Right atrium auricular region (tissue), 2 donors: ENCODE measurements around the gene CEACAM16. TPM values are rescaled to one million over a fixed set of nuclear protein-coding genes. Genes with fewer than 3 reads are reported as not detected.
A peak's percentile ranks its signal among the peaks of the same experiment; 100 is the strongest.

Experiments
- DNase-seq: peaks from one replicate; pipeline ENCODE4 v3.0.0-alpha.2; 2019; ENCODE audit warnings: low spot score
- H3K27ac ChIP-seq, 2 donors: fragments of 200-600 bp; sonication (generic); 1 replicate in 1 of 2; 2 replicates in 1 of 2; pipeline ENCODE4 v1.5.1; 2016 to 2019
- H3K27me3 ChIP-seq, 2 donors: fragments of 200-600 bp; sonication (generic); one replicate each; pipeline versions ENCODE4 v1.5.1 to v1.6.0; 2017 to 2019
- H3K36me3 ChIP-seq: fragments of 200-600 bp; sonication (generic); one replicate; pipeline ENCODE4 v1.5.1; 2016
- H3K4me1 ChIP-seq, 2 donors: fragments of 200-600 bp; sonication (generic); one replicate each; pipeline versions ENCODE4 v1.5.1 to v1.6.0; 2017 to 2019
- H3K4me3 ChIP-seq, 2 donors: fragments of 200-600 bp; sonication (generic); 1 replicate in 1 of 2; 2 replicates in 1 of 2; pipeline ENCODE4 v1.5.1; 2017 to 2019; ENCODE audit warnings: mild to moderate bottlenecking in 1 of 2, moderate library complexity in 1 of 2
- H3K9me3 ChIP-seq, 2 donors: fragments of 200-600 bp; sonication (generic); one replicate each; pipeline ENCODE4 v1.5.1; 2019
- microRNA counts, 2 donors: library from miRNA; unstranded; fragments of <30 nt; microRNA quantifications; one replicate each; lab custom pipeline; 2016 to 2017
- microRNA-seq, 2 donors: library from miRNA; unstranded; fragments of <30 nt; microRNA quantifications; one replicate each; pipeline ENCODE4, GENCODE V29; 2016 to 2017; ENCODE audit warnings: borderline number of aligned reads in 2 of 2, borderline replicate concordance in 1 of 2
- total RNA-seq, 2 donors: library from RNA; depleted of rRNA; stranded (reverse); fragments of >200 nt; gene quantifications; one replicate each; pipeline ENCODE4 v1.1.0, GENCODE V29; 2016
- TF ChIP-seq, protein P1 (sequence below), 2 donors: fragments of 200-600 bp; sonication (generic); IDR thresholded peaks; one replicate each; pipeline ENCODE4 v1.5.1; 2019; ENCODE audit warnings: antibody characterized with exemption in 2 of 2

CEACAM16 gene
- total RNA-seq, 2 donors from 2014 or later, result not detected

- Histone ChIP-seq H3K4me1 (peaks cover 0 to 80% of the 10 kb centered on the region in 2 donors), H3K4me3 (no peak overlapping the region), H3K9me3 (no peaks in the 10 kb centered on the region), H3K27ac (peak overlapping the region; percentile 92 to 93), H3K36me3 (peaks cover 39% of the 10 kb centered on the region), H3K27me3 (no peaks in the 10 kb centered on the region)
- TF ChIP-seq, protein P1, sequence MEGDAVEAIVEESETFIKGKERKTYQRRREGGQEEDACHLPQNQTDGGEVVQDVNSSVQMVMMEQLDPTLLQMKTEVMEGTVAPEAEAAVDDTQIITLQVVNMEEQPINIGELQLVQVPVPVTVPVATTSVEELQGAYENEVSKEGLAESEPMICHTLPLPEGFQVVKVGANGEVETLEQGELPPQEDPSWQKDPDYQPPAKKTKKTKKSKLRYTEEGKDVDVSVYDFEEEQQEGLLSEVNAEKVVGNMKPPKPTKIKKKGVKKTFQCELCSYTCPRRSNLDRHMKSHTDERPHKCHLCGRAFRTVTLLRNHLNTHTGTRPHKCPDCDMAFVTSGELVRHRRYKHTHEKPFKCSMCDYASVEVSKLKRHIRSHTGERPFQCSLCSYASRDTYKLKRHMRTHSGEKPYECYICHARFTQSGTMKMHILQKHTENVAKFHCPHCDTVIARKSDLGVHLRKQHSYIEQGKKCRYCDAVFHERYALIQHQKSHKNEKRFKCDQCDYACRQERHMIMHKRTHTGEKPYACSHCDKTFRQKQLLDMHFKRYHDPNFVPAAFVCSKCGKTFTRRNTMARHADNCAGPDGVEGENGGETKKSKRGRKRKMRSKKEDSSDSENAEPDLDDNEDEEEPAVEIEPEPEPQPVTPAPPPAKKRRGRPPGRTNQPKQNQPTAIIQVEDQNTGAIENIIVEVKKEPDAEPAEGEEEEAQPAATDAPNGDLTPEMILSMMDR (IDR thresholded peaks at IDR 0.05), result no peak
- DNase-seq, result no peak
Observed at GRCh38 chr19:44756089-44756562, 57.2 kb downstream of the CEACAM16 start.

DNA sequence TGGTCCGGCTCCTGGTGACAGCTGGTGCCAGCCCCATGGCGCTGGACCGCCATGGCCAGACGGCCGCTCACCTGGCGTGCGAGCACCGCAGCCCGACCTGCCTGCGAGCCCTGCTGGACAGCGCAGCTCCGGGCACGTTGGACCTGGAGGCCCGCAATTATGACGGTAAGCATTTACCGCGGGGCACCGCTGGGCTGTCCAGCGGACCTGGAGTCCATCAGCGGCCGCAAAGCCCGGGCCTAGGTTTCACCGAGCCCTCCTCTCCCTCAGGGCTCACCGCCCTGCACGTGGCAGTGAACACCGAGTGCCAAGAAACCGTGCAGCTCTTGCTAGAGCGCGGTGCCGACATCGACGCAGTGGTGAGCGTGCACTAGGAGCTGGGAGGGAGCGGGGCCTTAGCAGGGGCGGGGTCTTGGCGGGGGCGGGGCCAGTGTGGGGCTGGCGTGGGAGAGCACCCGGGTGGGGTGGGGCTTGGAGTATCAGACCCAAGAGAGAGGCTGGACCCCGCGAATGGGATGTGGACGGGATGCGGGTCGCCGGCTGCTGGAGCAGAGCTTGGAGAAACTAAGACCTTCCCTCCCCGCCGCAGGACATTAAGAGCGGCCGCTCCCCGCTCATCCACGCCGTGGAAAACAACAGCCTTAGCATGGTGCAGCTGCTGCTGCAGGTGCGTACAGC lies 58.2 kb downstream of the CEACAM16 start:
- no peaks in the 10 kb centered on the region for H3K9me3 ChIP-seq
- H3K27ac ChIP-seq, result peak overlapping the region; percentile 92 to 93
- DNase-seq, result peak; percentile 72
- no peaks in the 10 kb centered on the region for H3K27me3 ChIP-seq
- peak overlapping the region; percentile 27 to 51 for H3K4me3 ChIP-seq
- TF ChIP-seq, protein P1 (IDR thresholded peaks at IDR 0.05), result no peak
- peaks cover 29% of the 10 kb centered on the region for H3K36me3 ChIP-seq
- H3K4me1 ChIP-seq, result peaks cover 0 to 69% of the 10 kb centered on the region in 2 donors

DNA sequence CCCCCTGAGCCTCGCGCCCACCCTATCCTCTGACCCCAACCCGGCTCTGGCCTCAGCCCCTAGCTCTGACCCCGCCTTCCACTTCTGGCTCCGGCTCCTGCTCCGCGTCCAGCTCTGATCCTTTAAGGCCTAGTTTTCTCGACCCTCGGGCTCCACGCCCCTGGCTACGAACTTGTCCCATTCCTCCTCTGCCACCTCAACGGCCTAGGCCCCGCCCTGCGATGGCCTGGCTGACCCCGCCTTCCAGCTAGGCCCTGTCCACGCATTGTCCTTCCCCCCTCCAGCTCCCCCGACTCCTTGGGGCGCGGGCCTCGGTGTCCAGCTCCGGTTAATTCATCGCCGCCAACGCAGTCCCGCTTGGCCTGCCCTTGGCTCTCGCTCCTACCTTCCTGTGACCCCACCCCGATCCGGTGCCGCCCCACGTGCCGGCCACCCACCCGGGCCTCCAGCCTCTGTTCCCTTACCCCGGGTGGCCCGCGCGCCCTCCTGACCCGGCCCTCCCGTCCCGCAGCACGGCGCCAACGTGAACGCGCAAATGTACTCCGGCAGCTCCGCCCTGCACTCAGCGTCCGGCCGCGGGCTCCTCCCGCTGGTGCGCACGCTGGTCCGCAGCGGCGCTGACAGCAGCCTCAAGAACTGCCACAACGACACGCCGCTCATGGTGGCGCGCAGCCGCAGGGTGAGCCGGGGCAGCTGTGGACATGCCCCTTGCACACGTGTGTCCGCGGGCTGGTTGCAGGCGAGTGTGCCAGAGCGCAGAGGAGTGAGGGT lies 59.0 kb downstream of the CEACAM16 start:
- peak; percentile 82 for DNase-seq
- TF ChIP-seq, protein P1 (IDR thresholded peaks at IDR 0.05), result peak in 1 of 2 donors; percentile 64
- peaks cover 21% of the 10 kb centered on the region for H3K36me3 ChIP-seq
- no peaks in the 10 kb centered on the region for H3K9me3 ChIP-seq
- peaks cover 0 to 62% of the 10 kb centered on the region in 2 donors for H3K4me1 ChIP-seq
- H3K27ac ChIP-seq, result peak overlapping the region; percentile 92 to 93
- no peaks in the 10 kb centered on the region for H3K27me3 ChIP-seq
- H3K4me3 ChIP-seq, result peak overlapping the region; percentile 27 to 51

GRCh38 chr19:44758596-44758995 lies 59.6 kb downstream of the CEACAM16 start:
- Histone ChIP-seq H3K4me3 (peak overlapping the region; percentile 27 to 51), H3K36me3 (peaks cover 20% of the 10 kb centered on the region), H3K9me3 (no peaks in the 10 kb centered on the region), H3K27me3 (no peaks in the 10 kb centered on the region), H3K27ac (peak overlapping the region; percentile 92 to 93), H3K4me1 (peaks cover 0 to 56% of the 10 kb centered on the region in 2 donors)
- TF ChIP-seq, protein P1 (IDR thresholded peaks at IDR 0.05), result no peak
- DNase-seq, result no peak

- Histone ChIP-seq H3K27ac (peak overlapping the region; percentile 92 to 93), H3K4me1 (peaks cover 0 to 50% of the 10 kb centered on the region in 2 donors)
- DNase-seq, result no peak
Observed at GRCh38 chr19:44759083-44759804, 60.3 kb downstream of the CEACAM16 start.

More at GRCh38 chr19:44759083-44759804, 60.3 kb downstream of the CEACAM16 start:
- Histone ChIP-seq H3K4me3 (no peak overlapping the region), H3K27me3 (no peaks in the 10 kb centered on the region), H3K36me3 (peaks cover 20% of the 10 kb centered on the region), H3K9me3 (no peaks in the 10 kb centered on the region)
- TF ChIP-seq, protein P1 (IDR thresholded peaks at IDR 0.05), result no peak

MicroRNAs encoded within 50 kb of the gene (microRNA counts, 767-probe panel; counts per million panel counts)
- microRNA hsa-miR-4531 (lab: Ali Mortazavi, UCI), result 2,325 to 3,937 counts per million in 2 donors

Small RNAs within 50 kb of the gene (microRNA-seq; reads per million reads assigned to microRNA genes)
- gene MIR4531, result 0 reads per million in 2 donors
- gene MIR8085, result 0 to 0.71 reads per million in 2 donors

Other genes with a start within 250 kb of the CEACAM16 start
- gene ZNF180, start 198.6 kb upstream of the CEACAM16 start, total RNA-seq, result 10 to 100 TPM in 1 of 2 donors, 1 to 10 TPM in 1; 2.9 to 12.2 TPM
- gene CEACAM20, start 169.5 kb upstream of the CEACAM16 start, total RNA-seq, result not detected
- gene IGSF23, start 85.6 kb upstream of the CEACAM16 start, total RNA-seq, result not detected
- gene PVR, start 55.2 kb upstream of the CEACAM16 start, total RNA-seq, result 100 to 1,000 TPM in 1 of 2 donors, 10 to 100 TPM in 1; 72.4 to 104 TPM
- 1 to 10 TPM; 2.3 to 3.1 TPM for gene CEACAM19, start 27.7 kb upstream of the CEACAM16 start, total RNA-seq
- 10 to 100 TPM; 15.3 to 25.2 TPM for gene BCL3, start 49.6 kb downstream of the CEACAM16 start, total RNA-seq
- gene CBLC, start 78.7 kb downstream of the CEACAM16 start, total RNA-seq, result not detected
- 100 to 1,000 TPM in 1 of 2 donors, 10 to 100 TPM in 1; 82.1 to 102 TPM for gene BCAM, start 110.0 kb downstream of the CEACAM16 start, total RNA-seq
- gene NECTIN2, start 147.1 kb downstream of the CEACAM16 start, total RNA-seq, result 10 to 100 TPM; 65.1 to 95.7 TPM
- gene TOMM40, start 192.1 kb downstream of the CEACAM16 start, total RNA-seq, result 10 to 100 TPM; 33.7 to 39.0 TPM
- 100 to 1,000 TPM in 1 of 2 donors, 10 to 100 TPM in 1; 85.3 to 403 TPM for gene APOE, start 206.6 kb downstream of the CEACAM16 start, total RNA-seq
- gene APOC1, start 215.5 kb downstream of the CEACAM16 start, total RNA-seq, result 1 to 10 TPM; 3.6 to 6.5 TPM
- gene APOC4, start 243.1 kb downstream of the CEACAM16 start, total RNA-seq, result not detected
- not detected for gene APOC2, start 246.9 kb downstream of the CEACAM16 start, total RNA-seq